Vagina (tissue), 2 donors: ENCODE results near the gene CNGB1.

Source experiments
- CTCF ChIP-seq, 3 experiments: fragments of 450-650 bp in 2 of 3; fragments of 200-600 bp in 1 of 3; sonication (generic) in 1 of 3; IDR thresholded peaks; one replicate each; pipeline ENCODE4 v1.5.1; 2017 to 2019; ENCODE audit warnings: antibody characterized with exemption in 3 of 3, mild to moderate bottlenecking in 2 of 3, moderate library complexity in 2 of 3
- POLR2AphosphoS5 ChIP-seq, 2 donors: sonication (generic); formaldehyde crosslinking; IDR thresholded peaks; one replicate each; pipeline ENCODE4 v1.9.0; 2017; ENCODE audit warnings: antibody characterized with exemption in 2 of 2, mild to moderate bottlenecking in 2 of 2, low read depth in 1 of 2; ENCODE audit not compliant: insufficient read depth in 1 of 2

- TF ChIP-seq POLR2AphosphoS5 (IDR thresholded peaks at IDR 0.05; ENCODE audit: insufficient read depth in 1 of 2, low read depth in 1 of 2) (no peak), CTCF (IDR thresholded peaks at IDR 0.05) (no peak)
Measured at GRCh38 chr16:57916735-57917438, 54.0 kb downstream of the CNGB1 start.
